AG20443 (cell line): ENCODE measurements around the gene TXLNB.
"Not testable (repeated sequence)": the region's sequence is repeated elsewhere in the genome, so short reads cannot be mapped to it uniquely, and the experiment has no call there.

ENCODE experiments used
- DNase-seq: peaks from one replicate; pipeline ENCODE4 v3.0.0; 2012; ENCODE audit warnings: low spot score, mixed read lengths

The TXLNB gene

DNA sequence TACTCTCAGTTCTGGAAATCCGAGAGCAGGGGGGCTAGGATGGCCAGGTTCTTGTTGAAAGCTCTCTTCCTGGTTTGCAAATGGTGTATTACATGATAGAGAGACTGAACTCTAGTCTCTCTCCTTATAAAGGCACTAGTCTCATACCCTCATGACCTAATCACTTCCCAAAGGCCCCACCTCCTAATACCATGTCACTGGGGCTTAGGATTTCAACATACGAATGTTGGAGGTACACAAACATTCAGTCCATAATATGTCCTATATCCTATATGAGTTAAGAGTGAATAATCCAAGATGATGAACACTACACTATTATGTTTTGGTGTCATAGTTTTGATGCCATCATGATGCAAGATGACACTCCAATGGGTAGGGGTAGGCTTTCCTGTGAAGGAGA lies 20.0 kb upstream of the TXLNB start:
- no peak for DNase-seq

DNA sequence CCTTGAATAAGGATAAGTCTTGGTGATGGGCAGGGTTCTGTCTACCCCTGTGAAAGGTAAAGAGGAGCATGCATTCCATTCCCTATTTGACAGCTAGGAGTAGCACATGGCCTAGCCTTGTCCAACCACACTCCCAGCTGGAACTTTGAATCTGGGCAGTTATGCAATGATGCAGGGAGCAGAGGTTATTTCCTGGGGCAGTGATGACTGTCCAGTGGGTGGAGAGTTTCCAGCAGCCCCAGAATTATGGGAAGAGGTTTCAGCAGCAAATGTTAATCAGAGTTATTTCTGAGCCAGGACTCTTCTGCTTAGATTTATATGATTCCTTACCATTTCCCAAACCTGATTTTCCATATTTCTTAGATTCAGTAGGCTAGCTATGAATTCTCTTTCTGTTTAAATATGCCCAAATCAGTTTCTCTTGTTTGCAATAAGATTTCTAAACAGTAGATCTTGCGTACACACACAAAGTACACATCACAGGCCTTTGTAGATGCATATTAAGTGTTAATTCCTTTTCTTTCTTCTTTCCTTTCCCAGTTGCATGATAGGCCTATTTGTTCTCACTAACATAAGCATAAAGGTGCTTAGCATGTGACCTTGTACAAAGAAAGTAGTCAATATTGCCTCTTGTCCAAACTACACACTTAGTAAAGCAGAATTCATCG lies 17.3 kb upstream of the TXLNB start:
- DNase-seq = peak; percentile 77

DNA sequence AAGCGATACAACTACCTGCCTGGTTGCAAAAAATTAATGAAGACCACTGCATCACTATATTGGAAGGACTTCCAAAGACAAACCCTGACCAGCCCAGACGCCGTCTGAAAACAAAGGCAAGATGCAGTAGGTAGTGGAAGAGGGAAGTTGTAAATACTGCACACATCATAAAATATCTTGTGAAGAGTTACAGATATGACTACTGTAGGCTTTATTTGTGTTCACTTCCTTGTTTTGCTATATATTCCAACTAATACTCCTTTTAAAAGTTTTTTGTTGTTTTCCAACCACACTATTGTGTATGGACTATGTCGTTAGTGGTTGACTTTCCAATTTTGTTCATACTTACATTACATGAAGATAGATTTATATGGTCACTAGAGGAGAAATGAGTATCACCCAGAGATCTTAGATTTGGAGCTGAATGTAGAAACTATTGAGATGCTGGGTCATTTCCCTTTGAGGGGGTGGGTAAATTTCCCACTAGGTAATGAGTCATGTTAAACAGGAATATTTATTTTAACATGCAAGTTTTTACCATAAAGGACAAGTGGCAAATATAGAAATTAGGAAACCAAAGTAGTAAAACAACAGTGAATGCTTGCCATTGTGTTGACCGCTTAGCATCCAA lies 16.6 kb upstream of the TXLNB start:
- DNase-seq = no peak

DNA sequence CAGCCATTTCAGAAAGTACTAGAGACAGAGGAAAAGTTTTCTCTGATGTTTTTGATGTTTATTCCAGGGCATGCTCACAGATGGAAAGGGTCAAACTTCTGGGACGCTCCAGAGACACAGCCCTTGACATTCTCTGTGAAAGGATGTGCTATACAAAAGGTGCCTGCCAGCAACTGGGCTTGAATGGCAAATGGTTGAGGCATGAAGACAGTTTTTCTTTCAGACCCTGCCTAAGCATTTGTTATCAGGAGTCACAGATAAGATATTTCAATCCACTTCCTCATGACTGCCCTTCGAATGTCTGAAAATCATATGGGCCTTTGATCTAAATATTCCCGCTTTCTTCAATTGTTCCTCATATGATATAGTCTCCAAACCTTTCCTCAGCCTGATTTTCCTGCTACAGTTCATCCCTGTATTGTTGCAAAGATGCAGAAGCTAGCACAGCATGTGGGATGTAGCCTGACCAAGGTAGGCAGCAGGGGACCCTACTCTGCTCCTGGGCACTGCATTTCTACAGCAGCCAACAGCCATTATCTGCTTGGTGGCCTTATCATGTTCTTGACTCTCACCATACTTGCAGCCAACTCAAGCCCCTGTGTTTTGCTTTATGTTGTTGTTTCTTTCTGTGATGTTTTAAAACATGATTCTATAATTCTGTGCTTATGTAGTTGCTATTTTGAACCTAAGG lies 14.6 kb upstream of the TXLNB start:
- DNase-seq = no peak

DNA sequence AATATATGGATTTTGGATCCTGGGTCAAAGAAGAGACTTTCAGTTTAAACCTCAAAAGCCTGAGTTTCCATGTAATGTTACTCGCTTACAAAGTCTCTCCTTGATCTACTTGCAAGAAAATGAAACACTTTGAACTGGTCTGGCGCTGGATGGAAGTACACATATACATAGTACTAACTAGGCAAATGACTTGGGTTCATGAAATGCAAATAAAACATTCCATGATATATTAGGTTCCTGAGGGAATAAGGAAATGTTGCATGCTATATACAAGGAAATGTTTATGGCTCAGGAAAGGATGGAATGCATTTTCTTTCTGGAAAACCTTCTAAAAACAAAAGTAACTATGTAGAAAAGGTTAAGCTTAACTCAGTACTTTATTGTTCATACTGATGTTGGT lies 11.4 kb upstream of the TXLNB start:
- no peak for DNase-seq

DNA sequence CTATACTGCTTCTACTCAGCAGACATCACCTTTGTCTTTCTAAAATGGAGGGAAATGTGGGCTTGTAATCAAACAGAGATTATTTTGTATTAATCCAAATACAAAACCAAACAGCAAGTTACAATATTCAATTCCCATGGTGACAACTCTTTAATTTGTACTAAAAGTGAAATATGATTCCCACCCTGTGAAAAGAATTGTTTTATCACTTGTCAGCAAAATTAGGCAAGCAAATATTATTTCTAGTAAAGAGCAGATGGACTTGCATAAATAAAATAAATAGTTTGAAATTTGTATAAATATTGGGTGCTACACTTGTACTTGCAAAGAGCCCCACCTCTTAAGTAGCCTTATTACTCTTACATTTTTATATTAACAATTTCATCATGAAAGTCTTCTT lies 6.1 kb upstream of the TXLNB start:
- DNase-seq = no peak

DNA sequence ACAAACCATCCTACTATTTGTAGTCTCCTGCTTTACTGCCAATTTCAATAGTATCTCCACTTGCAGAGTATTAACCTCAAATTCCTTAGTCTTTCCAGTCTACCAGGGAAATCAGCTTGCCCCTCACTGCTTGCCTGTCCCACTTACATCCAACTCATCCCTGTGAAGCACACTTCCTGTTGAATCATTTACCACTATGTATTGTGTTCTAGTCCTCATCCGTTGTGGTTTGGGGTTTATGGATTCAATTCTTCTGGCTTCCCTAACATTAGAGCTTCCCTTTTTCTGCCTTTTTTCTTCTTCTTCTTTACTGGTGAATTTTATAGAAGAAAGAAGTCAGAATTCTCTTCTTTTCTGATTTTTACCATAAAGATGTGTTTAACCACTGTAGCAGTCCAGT lies 5.1 kb upstream of the TXLNB start:
- peak; percentile 32 for DNase-seq

DNA sequence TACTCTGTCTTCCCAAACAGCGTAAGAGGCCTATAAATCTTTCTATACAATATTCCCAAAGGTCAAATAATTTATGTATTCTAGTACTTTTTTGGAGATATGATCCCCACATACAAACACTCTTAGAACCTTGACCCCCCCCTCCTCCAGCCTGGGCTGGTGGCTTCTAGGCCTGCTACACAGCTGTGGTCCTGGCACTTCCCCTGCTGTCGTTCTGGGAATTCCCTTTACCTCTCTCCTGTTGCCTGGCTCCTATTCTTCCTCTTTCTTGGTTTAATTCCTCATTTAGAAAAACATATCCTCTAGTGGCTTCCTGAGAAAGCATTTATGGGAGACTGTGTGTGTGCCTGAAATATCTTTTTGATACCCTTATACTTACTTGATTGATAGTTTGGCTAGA lies 4.1 kb upstream of the TXLNB start:
- no peak for DNase-seq

DNA sequence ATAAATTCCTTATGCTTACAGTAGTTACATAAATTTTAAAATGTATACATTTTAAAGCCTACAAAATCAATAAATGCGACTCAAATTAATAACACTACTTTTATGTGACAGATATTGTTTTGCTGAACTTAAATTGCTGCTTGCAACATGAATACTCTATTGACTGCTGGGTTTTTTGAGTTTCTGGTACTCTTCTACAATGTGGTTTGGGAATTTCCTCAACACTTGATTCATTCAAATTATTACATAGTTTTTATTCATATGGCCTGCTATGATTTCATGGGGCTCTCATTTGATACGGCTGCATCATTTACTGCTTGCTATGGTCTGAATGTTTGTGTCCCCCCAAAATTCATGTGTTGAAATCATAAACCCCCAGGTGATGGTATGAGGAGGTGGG lies 2.3 kb upstream of the TXLNB start:
- no peak for DNase-seq

DNA sequence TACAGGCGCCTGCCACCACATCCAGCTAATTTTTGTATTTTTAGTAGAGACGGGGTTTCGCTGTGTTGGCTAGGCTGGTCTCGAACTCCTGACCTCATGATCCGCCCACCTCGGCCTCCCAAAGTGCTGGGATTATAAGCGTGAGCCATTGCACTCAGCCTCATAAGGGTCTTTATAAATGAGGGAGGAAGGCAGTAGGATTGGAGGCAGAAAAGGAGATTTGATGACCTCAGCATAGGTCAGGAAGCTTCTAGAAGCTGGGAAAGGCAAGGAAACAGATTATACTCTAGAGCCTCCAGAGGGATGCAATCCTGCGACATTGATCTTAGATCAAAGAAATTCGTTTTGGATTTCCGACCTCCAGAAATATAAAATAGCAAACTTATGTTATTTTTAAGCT lies 1.4 kb upstream of the TXLNB start:
- not testable (repeated sequence) for DNase-seq

DNA sequence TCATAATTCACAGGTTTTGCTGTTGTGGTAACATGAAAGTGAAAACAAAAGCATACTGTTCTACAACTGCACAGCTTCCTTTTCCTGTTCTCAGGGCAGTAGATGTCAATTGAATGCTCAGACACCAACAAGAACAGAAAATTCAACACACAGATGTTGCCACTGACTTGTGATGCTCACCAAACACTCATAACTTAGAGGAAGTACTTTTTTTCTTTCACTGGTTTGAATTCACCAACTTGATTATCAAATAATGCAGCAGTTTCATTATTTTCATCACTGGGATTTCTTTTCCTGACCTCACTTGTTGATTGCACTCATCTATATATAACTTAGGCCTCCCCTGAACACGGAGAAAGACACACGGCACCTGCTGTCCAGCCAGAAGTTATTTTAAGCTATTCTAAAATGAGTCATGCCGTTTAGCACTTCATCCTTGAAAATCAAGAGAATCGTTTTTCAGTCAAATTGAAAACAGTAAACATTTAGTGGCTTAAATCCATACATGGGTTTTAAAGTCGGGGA lies 949 bp downstream of the TXLNB start:
- peak; percentile 48 for DNase-seq

DNA sequence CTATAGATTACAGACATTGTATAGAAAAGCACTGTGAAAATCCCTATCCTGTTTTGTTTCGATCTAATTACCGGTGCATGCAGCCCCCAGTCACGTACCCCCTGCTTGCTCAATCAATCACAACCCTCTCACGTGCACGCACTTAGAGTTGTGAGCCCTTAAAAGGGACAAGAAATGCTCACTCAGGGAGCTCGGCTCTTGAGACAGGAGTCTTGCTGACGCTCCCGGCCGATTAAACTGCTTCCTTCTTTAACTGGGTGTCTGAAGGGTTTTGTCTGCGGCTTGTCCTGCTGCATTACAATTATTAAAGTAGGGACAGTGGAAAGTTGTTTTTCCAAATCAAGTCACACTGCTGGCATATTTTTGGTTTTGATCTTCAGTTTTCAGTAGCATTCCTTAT lies 2.6 kb downstream of the TXLNB start:
- DNase-seq = no peak

DNA sequence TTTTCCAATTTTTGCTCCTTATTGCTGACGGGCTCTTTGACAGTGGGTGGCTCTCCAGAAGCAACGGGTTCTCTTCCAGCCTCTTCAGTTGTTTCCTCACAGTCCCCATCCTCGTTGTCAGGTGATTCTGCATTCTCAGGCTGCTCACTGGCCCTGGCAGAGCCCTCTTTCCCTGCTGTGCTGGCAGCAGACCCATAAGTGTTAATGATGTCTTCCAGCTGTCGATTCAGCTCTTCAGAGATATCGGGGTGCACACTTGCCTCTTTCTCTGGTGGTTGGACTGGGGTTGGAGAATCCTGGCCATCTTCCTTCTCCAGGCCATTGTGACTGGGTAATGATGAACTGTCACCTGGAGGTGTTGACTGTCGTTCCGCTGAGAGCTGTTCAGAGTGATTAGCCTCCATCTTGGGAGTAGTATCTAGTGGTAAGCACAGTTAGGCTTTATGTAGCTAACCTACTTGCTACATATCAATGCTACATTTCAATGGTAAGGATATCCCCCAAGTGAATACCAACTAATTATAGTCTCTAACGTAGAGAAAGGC lies 3.2 kb downstream of the TXLNB start:
- DNase-seq = no peak

DNA sequence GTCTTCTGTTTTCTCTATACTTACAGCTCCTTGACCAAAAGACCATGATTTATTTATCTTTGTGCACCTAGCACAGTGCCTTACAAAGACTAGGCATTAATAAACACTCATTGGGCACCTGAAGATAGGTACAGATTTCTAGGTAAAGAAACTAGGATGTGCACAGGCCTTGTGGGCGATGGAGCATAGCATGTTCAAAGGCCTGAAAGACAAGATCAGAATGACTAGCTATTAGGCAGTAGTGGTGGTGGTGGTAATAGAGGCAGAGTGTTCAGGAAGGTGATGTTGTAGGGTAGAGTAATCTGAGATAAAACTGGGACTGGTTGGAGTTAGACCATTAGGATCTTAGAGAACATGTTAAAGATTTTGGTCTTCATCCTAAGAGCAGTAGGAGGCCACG lies 3.9 kb downstream of the TXLNB start:
- no peak for DNase-seq

DNA sequence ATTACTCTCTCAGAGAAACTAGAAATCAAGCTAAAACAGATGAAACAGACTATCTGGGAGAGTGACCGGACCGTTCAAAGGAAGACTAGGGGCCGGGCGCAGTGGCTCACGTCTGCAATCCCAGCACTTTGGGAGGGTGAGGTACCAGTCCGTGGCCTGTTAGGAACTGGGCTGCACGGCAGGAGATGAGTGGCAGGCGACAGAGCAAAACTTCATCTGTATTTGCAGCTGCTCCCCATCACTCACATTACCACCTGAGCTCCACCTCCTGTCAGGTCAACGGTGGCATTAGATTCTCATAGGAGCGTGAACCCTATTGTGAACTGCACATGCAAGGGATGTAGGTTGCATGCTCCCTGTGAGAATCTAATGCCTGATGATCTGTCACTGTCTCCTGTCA lies 5.4 kb downstream of the TXLNB start:
- not testable (repeated sequence) for DNase-seq

DNA sequence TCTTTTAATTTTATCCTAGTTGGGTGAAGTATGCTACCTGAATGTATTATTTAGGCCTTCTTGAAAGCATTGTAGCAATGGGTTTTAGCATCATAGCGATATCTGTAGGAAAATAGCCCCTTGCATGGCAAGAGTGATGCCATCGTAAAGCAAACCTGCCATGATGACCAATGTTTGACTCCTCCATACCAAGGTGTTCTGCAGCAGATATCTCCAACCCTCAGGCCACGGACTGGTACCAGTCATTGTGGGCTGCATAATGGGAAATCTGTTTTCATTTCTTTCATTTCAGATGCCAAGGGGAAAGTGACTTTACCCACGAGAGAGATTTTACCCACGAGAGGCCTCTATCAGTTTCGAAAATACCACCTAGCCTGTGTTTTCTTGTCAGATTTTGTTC lies 6.2 kb downstream of the TXLNB start:
- no peak for DNase-seq

DNA sequence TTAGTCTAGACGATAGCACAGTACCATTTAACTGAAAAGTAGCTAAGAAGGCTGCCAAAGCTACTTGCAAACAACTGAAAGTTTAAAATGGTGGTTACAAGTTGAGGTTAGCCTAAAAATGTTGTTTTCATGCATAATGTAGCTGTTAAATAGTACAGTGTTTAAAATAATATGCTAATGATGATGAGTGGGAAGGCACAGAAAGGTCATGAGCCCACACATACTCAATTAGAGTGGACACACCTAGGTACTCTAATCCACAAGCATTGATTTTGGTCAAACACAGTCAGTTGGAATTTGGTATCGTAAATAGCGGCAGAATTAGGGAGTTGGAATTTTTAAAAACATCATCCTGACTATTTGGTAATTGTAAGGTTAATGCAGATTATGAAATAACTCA lies 7.0 kb downstream of the TXLNB start:
- no peak for DNase-seq

DNA sequence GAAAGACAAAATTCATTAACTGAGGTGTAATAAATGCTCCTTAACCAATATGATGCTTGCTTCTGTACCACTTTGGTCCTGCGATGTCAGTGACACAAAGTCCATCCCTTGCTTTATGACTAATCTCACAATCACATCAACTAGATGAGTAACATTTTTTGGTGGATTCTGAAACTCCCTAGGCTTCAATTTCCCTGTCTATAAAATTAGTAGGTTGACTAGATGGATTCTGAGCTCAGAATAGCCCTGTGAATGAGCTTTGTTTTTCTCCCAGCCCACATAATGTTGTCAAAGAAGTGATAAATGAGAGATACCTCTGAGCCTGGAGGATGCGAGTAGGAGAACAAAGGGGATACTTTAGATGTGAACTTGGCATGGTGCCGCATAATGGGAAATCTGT lies 9.1 kb downstream of the TXLNB start:
- DNase-seq = no peak

DNA sequence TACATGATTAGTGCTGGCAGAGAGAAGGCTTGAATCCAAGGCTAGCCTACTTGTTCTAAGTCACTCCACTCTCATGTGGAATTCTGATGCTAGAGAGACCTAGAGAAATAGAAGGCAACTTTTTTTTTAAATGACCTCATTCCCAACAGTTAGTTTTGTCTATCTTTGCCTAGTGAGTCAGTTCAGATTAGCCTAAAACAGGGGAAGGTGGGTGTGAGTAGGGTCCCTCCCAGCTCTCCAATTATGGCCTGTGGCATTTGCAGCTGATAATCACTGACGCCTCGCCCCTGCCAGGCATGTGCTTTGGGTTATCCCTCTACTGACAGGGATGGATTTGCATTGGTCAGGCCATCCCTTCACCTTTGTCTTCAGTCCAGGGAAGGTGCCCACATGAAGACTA lies 13.6 kb downstream of the TXLNB start:
- DNase-seq = no peak

DNA sequence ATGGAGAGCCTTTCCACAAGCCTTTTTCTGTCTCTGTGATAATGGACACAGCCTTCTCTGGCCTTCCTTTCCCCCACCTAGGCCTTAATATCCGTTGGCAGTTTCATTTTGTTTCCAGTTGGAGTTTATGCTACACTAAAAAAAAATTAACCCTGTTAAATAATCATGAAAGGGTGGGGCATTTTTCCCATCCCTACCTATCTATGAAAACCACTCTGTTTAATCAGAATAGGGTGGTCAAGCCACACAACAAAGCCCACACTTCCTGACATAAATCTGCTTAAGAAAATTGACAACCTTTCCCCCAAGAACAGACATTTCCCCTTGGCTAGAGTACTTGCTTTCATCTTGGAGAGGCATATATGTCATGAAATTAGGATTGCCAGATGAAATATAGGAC lies 14.2 kb downstream of the TXLNB start:
- DNase-seq = no peak

DNA sequence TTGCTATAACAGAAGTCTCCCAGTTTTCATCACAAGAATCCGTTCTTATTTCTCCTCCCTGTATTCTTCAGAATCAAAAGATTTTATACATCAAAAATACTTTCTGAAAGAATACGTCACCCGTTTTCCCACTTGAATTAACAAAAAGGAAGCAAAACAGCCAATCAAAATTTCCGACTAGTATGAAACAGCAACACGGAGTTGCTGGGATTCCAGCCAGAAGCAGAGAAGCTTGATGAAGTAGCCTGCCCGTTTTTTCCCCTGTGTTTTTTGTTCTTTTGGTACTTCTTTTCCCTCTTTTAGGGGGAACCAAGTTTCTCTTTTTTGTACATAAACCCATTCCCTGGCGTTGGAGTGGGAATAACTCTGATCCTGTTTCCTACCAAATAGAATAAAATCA lies 14.6 kb downstream of the TXLNB start:
- DNase-seq = no peak

DNA sequence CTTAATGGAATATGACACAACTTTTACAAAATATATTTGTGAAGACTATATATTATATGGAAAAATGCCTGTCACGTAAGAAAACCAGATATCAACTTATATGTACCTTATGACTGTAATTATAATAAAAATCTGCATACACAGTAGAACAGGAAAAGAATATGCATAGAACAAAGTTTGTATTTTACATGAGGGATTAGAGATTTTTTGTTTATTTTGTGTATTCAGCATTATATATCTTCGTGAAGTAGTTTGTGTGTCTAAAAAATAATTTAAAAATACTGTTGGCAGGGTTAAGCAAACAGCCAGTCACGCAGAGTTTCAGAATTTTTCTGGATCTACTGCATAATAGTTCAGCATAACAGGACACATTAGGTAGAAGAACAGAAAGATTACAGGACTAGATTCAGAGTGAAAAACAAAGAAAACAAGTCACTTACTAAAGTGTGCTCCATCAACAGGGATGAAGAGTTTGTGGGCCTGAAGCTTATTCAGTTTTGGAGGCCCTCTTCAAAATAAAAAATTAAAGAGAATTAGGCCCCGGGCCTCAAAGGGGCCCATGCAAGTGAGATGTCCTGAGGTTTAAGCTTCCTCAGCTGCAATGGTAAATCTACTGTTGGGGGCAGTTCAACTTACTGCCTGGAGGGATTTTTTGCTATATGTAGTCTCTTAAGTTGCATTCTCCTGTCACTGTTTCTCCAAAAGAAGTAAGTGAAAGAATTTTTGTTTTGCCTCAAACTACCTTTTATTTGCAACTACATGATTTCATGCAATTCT lies 16.3 kb downstream of the TXLNB start:
- DNase-seq = no peak
